ENCODE measurements around the gene C22orf23.
A peak's percentile ranks its signal among the peaks of the same experiment; 100 is the strongest.

Gene C22orf23

GRCh38 chr22:37953437-37954179 is at the start of gene C22orf23, which contains the start of gene POLR2F:
Gene C22orf23 (minus strand): TSS chr22:37953601. CDS start chr22:37953149, 452 bp downstream.
Gene POLR2F (plus strand): TSS chr22:37953699. CDS start chr22:37953788, 89 bp downstream.
- DNase-seq = peak; percentile 95

GRCh38 chr22:37999640-38000272 is 46.4 kb upstream of the C22orf23 start:
- DNase-seq = no peak

- no peak for DNase-seq
Measured at GRCh38 chr22:37999236-37999635, 45.8 kb upstream of the C22orf23 start.

GRCh38 chr22:37998543-37998942 is 45.1 kb upstream of the C22orf23 start:
- no peak for DNase-seq

GRCh38 chr22:37996515-37997246 is 43.3 kb upstream of the C22orf23 start:
- no peak for DNase-seq

- DNase-seq = no peak
Measured at GRCh38 chr22:37996079-37996478, 42.7 kb upstream of the C22orf23 start.

GRCh38 chr22:37995460-37995859 is 42.1 kb upstream of the C22orf23 start:
- no peak for DNase-seq

GRCh38 chr22:37994982-37995381 is 41.6 kb upstream of the C22orf23 start:
- DNase-seq = no peak

GRCh38 chr22:37994049-37994448 is 40.6 kb upstream of the C22orf23 start:
- DNase-seq = no peak

GRCh38 chr22:37991731-37992442 is 38.5 kb upstream of the C22orf23 start:
- no peak for DNase-seq

GRCh38 chr22:37990862-37991261 is 37.5 kb upstream of the C22orf23 start:
- DNase-seq = no peak

- DNase-seq = no peak
Measured at GRCh38 chr22:37990301-37990700, 36.9 kb upstream of the C22orf23 start.

GRCh38 chr22:37989146-37990045 is 36.0 kb upstream of the C22orf23 start:
- no peak for DNase-seq

GRCh38 chr22:37986371-37986770 is 33.0 kb upstream of the C22orf23 start:
- no peak for DNase-seq

GRCh38 chr22:37985751-37986281 is 32.4 kb upstream of the C22orf23 start:
- DNase-seq = no peak

- no peak for DNase-seq
Measured at GRCh38 chr22:37985050-37985585, 31.7 kb upstream of the C22orf23 start.

- no peak for DNase-seq
Measured at GRCh38 chr22:37983860-37984791, 30.7 kb upstream of the C22orf23 start, which contains the start of gene SOX10. Gene SOX10 (minus strand): TSS chr22:37984555. CDS start chr22:37983784, 771 bp downstream.

- DNase-seq = no peak
Measured at GRCh38 chr22:37982938-37983859, 29.8 kb upstream of the C22orf23 start.
